A549 (cell line): ENCODE data around the gene SLC39A3. TPM values are rescaled to one million over a fixed set of nuclear protein-coding genes. Genes with fewer than 3 reads are reported as not detected.

Experiments used
- ATAC-seq, 2 experiments: fragments of 200-7000 bp in 1 of 2; fragments of >200 bp in 1 of 2; cut with Nextera tagmentation in 1 of 2; cut with Tn5 transposase in 1 of 2; 3 replicates each; pipeline versions ENCODE4 v1.8.0 to v1.9.1; 2018 to 2020; ENCODE audit warnings: mild to moderate bottlenecking in 1 of 2, moderate library complexity in 1 of 2
- CTCF ChIA-PET: fragments of 300-600 bp; sonication (Branson Sonifier 250); formaldehyde crosslinking; extraction: SDS; loops from one replicate; lab custom pipeline; 2021; ENCODE audit warnings: antibody characterized with exemption, inconsistent platforms; lab: Yijun Ruan, JAX
- POLR2A ChIA-PET: fragments of 350-600 bp; formaldehyde crosslinking; extraction: SDS; loops from one replicate; lab custom pipeline; 2021; ENCODE audit warnings: antibody characterized with exemption, inconsistent platforms; lab: Yijun Ruan, JAX
- DNase-seq, 2 experiments: peaks; one replicate each; pipeline versions ENCODE4 v3.0.0 to v3.0.0-alpha.2; 2011 to 2016; ENCODE audit warnings: low read depth in 1 of 2, low spot score in 1 of 2
- FAIRE-seq: peaks from 2 replicates; lab custom pipeline; 2011; peaks lifted over from hg19 to GRCh38; lab: Jason Lieb, UNC
- H3K27ac ChIP-seq, 2 experiments: fragments of >200 bp; sonication (Bioruptor Twin); formaldehyde crosslinking; 3 replicates each; pipeline ENCODE4 v1.5.1; 2016 to 2017
- H3K4me1 ChIP-seq: fragments of >200 bp; sonication (Bioruptor Twin); formaldehyde crosslinking; 3 replicates; pipeline ENCODE4 v1.6.1; 2016
- H3K4me2 ChIP-seq: fragments of >200 bp; sonication (Bioruptor Twin); formaldehyde crosslinking; 3 replicates; pipeline ENCODE4 v1.6.1; 2016
- H3K4me3 ChIP-seq: fragments of >200 bp; sonication (Bioruptor Twin); formaldehyde crosslinking; 3 replicates; pipeline ENCODE4 v1.5.1; 2016
- H3K9me3 ChIP-seq: fragments of >200 bp; sonication (Bioruptor Twin); formaldehyde crosslinking; 3 replicates; pipeline ENCODE4 v1.6.1; 2016
- BHLHE40 ChIP-seq: IDR thresholded peaks from 2 replicates; pipeline ENCODE4 v1.6.1; 2012; ENCODE audit warnings: low read depth, low read length, inconsistent platforms
- CEBPB ChIP-seq, 2 experiments: fragments of >200 bp in 1 of 2; sonication (Bioruptor Twin) in 1 of 2; formaldehyde crosslinking in 1 of 2; IDR thresholded peaks; 2 replicates each; pipeline ENCODE4 v1.6.1; 2012 to 2016
- EHMT2 ChIP-seq: fragments of 200-600 bp; sonication (generic); IDR thresholded peaks from 2 replicates; pipeline ENCODE4 v1.6.1; 2016; ENCODE audit warnings: antibody characterized with exemption, low read depth, mild to moderate bottlenecking, moderate library complexity
- FOSB ChIP-seq: fragments of 250-450 bp; sonication (Bioruptor Pico); IDR thresholded peaks from 2 replicates; pipeline ENCODE4 v1.5.0; 2020; ENCODE audit warnings: mild to moderate bottlenecking, moderate library complexity
- GATA3 ChIP-seq: IDR thresholded peaks from 2 replicates; pipeline ENCODE4 v1.6.1; 2012; ENCODE audit warnings: borderline replicate concordance
- HOXB13 ChIP-seq: fragments of 250-450 bp; sonication (Bioruptor Pico); IDR thresholded peaks from 2 replicates; pipeline ENCODE4 v1.5.0; 2020; ENCODE audit warnings: low read depth, mild to moderate bottlenecking, moderate library complexity
- HOXB5 ChIP-seq: fragments of 250-450 bp; sonication (Bioruptor Pico); IDR thresholded peaks from 2 replicates; pipeline ENCODE4 v1.5.0; 2020; ENCODE audit warnings: mild to moderate bottlenecking, moderate library complexity
- KDM1A ChIP-seq: fragments of 200-600 bp; sonication (generic); IDR thresholded peaks from 2 replicates; pipeline ENCODE4 v1.6.1; 2016; ENCODE audit warnings: low read depth, mild to moderate bottlenecking
- MYC ChIP-seq: IDR thresholded peaks from 2 replicates; pipeline ENCODE4 v1.6.1; 2012; ENCODE audit warnings: mild to moderate bottlenecking, inconsistent platforms, low read length, improper control_type of control experiment, borderline replicate concordance
- POLR2A ChIP-seq: IDR thresholded peaks from 2 replicates; pipeline ENCODE4 v1.6.1; 2012; ENCODE audit warnings: mild to moderate bottlenecking, low read length
- RARB ChIP-seq: fragments of 250-450 bp; sonication (Bioruptor Pico); IDR thresholded peaks from 2 replicates; pipeline ENCODE4 v1.8.0; 2021; ENCODE audit warnings: mild to moderate bottlenecking, moderate library complexity
- WGBS: methylation state at CpG from one replicate; pipeline ENCODE4 v1.1.6; 2017; ENCODE audit errors: missing lambda C conversion rate; 5-methylcytosine and 5-hydroxymethylcytosine counted together
- polyA plus RNA-seq, 4 experiments: library from polyadenylated mRNA; depleted of rRNA in 3 of 4; stranded (reverse); fragments of >200 nt; fragmentation: RNase III in 1 of 4; extraction: RNeasy Plus Mini Kit Qiagen cat#74134 plus additional on column Dnase treatment in 1 of 4; gene quantifications; 2 replicates in 3 of 4; 3 replicates in 1 of 4; pipeline ENCODE4 v1.2.3, GENCODE V29; 2011 to 2017
- TF ChIP-seq, protein P1 (sequence below): IDR thresholded peaks from 2 replicates; pipeline ENCODE4 v1.6.1; 2012; ENCODE audit warnings: low read depth, borderline replicate concordance
- TF ChIP-seq, protein P2 (sequence below): fragments of 150-350 bp; IDR thresholded peaks from 2 replicates; pipeline ENCODE4 v1.6.1; 2014; ENCODE audit warnings: low read depth, mild to moderate bottlenecking, low read length
- TF ChIP-seq, protein P3 (sequence below): fragments of 200-600 bp; sonication (generic); IDR thresholded peaks from 2 replicates; pipeline ENCODE4 v1.6.1; 2016; ENCODE audit warnings: antibody characterized with exemption, mild to moderate bottlenecking, moderate library complexity
- TF ChIP-seq, protein P4 (sequence below): fragments of 250-450 bp; sonication (Bioruptor Pico); IDR thresholded peaks from 2 replicates; pipeline ENCODE4 v1.5.0; 2021; ENCODE audit warnings: mild to moderate bottlenecking, moderate library complexity, borderline replicate concordance
- TF ChIP-seq, protein P5 (sequence below): fragments of 450-650 bp; IDR thresholded peaks from 2 replicates; pipeline ENCODE4 v1.6.1; 2014; ENCODE audit warnings: antibody characterized with exemption
- TF ChIP-seq, protein P6 (sequence below): fragments of >200 bp; sonication (Bioruptor Twin); formaldehyde crosslinking; IDR thresholded peaks from 3 replicates; pipeline ENCODE4 v1.5.1; 2016
- TF ChIP-seq, protein P7 (sequence below): IDR thresholded peaks from 2 replicates; pipeline ENCODE4 v1.6.1; 2012

Gene SLC39A3
- polyA plus RNA-seq, 2 of the 4 experiments (the other 2 are of a cell fraction), result 28.3 to 29.6 TPM

DNA sequence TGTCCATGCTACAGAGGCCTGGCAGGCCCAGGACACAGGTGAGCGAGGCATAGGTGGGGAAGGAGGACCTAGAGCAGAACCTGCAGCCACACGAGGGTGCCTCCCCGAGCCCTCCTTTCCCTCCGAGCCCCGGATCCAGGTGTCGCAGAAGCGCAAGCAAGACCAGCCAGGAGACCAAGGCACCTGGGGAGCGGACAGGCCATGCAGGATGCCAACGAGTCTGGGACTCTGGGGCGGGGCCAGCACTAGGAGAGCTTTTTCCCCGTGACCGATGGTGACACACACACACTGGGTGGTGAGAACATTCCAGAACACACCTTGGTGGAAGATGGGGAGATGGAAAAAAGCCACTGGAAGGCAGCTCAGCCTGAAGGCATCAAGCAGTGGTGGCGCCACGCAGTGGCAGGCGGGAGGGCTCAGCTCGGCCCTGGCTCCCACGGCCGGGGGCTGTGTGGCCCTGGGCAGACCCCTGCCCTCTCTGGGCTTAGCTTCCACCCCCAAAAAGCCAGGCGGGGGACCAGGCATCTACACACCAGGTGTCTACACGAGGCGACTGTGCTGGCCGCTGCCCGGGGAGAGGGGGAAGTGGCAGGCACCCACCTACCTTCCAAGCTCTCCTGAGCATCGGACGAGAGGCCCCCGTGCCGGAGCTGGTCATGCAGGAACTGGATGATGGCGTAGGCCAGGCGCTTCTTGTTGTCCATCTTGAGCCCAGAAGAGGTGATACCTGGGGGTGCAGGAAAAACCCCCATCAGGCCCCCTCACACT is 28.7 kb upstream of the SLC39A3 start (continued):
- TF ChIP-seq, protein P1, sequence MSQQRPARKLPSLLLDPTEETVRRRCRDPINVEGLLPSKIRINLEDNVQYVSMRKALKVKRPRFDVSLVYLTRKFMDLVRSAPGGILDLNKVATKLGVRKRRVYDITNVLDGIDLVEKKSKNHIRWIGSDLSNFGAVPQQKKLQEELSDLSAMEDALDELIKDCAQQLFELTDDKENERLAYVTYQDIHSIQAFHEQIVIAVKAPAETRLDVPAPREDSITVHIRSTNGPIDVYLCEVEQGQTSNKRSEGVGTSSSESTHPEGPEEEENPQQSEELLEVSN, result no peak
- TF ChIP-seq HOXB13 (CRISPR knock-in tag) (no peak), HOXB5 (no peak), CEBPB (IDR thresholded peaks at IDR 0.05) (no peak), EHMT2 (no peak), FOSB (CRISPR knock-in tag) (no peak)
- TF ChIP-seq, protein P2, sequence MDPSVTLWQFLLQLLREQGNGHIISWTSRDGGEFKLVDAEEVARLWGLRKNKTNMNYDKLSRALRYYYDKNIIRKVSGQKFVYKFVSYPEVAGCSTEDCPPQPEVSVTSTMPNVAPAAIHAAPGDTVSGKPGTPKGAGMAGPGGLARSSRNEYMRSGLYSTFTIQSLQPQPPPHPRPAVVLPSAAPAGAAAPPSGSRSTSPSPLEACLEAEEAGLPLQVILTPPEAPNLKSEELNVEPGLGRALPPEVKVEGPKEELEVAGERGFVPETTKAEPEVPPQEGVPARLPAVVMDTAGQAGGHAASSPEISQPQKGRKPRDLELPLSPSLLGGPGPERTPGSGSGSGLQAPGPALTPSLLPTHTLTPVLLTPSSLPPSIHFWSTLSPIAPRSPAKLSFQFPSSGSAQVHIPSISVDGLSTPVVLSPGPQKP, result no peak
- TF ChIP-seq, protein P3, sequence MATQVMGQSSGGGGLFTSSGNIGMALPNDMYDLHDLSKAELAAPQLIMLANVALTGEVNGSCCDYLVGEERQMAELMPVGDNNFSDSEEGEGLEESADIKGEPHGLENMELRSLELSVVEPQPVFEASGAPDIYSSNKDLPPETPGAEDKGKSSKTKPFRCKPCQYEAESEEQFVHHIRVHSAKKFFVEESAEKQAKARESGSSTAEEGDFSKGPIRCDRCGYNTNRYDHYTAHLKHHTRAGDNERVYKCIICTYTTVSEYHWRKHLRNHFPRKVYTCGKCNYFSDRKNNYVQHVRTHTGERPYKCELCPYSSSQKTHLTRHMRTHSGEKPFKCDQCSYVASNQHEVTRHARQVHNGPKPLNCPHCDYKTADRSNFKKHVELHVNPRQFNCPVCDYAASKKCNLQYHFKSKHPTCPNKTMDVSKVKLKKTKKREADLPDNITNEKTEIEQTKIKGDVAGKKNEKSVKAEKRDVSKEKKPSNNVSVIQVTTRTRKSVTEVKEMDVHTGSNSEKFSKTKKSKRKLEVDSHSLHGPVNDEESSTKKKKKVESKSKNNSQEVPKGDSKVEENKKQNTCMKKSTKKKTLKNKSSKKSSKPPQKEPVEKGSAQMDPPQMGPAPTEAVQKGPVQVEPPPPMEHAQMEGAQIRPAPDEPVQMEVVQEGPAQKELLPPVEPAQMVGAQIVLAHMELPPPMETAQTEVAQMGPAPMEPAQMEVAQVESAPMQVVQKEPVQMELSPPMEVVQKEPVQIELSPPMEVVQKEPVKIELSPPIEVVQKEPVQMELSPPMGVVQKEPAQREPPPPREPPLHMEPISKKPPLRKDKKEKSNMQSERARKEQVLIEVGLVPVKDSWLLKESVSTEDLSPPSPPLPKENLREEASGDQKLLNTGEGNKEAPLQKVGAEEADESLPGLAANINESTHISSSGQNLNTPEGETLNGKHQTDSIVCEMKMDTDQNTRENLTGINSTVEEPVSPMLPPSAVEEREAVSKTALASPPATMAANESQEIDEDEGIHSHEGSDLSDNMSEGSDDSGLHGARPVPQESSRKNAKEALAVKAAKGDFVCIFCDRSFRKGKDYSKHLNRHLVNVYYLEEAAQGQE, result no peak

DNA sequence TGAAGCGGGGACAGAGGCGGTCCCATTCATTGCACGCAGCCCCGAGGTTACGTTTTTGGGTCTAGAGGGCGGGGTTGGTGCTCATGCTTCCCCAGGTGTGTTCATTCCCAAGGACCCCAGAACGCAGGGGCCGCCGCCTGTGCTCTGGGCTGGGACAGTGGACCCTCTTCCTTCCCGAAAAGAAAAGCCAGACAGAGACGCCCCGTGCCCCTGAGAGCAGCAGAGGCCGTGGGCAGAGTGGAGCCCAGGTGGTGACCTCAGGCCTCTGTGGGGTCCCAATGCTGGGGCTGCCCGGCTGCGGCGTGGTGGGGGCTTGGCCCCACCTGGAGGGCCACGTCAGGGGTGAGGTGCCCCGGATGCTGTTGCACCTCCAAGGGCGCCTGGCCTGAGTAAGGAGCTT is 27.9 kb upstream of the SLC39A3 start:
- FAIRE-seq (no peak), DNase-seq (no peak), ATAC-seq (no peak)
- no peak overlapping the region for H3K4me3 ChIP-seq
- H3K4me1 ChIP-seq, result no peaks in the 10 kb centered on the region
- 97% methylated on average over 10 of the region's 19 CpGs for WGBS
- H3K4me2 ChIP-seq, result no peak overlapping the region
- no peaks in the 10 kb centered on the region for H3K9me3 ChIP-seq
- H3K27ac ChIP-seq, result no peak overlapping the region
- ChIA-PET POLR2A (no interaction called here), CTCF (no interaction called here)
- TF ChIP-seq CEBPB (IDR thresholded peaks at IDR 0.05), result no peak
- TF ChIP-seq, protein P4, sequence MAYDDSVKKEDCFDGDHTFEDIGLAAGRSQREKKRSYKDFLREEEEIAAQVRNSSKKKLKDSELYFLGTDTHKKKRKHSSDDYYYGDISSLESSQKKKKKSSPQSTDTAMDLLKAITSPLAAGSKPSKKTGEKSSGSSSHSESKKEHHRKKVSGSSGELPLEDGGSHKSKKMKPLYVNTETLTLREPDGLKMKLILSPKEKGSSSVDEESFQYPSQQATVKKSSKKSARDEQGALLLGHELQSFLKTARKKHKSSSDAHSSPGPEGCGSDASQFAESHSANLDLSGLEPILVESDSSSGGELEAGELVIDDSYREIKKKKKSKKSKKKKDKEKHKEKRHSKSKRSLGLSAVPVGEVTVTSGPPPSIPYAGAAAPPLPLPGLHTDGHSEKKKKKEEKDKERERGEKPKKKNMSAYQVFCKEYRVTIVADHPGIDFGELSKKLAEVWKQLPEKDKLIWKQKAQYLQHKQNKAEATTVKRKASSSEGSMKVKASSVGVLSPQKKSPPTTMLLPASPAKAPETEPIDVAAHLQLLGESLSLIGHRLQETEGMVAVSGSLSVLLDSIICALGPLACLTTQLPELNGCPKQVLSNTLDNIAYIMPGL, result no peak

DNA sequence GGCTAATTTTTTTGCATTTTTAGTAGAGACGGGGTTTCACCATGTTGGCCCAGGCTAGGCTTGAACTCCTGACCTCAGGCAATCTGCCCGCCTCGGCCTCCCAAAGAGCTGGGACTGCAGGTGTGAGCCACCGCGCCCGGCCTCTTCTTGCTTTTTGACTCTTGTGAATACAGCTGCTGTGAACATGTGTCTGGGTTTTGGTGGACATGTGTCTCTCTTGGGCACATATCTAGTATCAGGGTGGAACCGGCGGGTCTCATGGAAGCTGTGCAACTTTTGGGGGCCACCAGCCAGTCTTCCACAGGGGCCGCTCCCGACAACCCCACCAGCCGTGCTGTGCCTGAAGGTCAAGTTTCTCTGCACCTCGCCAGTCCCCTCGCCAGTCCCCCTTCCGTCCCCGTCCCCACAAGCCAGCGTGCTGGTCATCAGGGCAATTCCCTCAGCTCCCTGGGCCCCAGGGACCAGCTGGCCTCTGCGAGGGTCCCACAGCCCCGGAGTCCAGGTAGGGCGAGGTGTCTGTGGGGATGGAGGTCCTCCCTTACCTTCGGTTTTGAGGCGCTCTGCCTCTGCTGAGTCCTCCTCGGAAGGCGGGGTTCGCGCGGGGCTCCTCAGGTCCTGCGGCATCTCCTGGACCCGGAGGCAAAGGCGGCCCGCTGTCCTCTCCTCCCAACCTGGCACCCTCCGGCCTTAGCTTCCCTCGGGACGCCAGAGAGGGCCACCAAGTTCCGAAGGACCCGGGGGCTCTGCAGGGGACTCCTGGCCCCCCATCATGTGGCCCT is 27.0 kb upstream of the SLC39A3 start:
- H3K4me1 ChIP-seq, result no peaks in the 10 kb centered on the region
- FAIRE-seq, result no peak
- ChIA-PET CTCF (interaction anchor here (0.8 to 1.5 kb wide), 2 partner anchors 17 to 50 kb away, joined by 3 read pairs; no protein-coding TSS in a partner anchor), POLR2A (no interaction called here)
- DNase-seq, result no peak
- WGBS, result 96% methylated on average over 26 of the region's 35 CpGs
- H3K4me2 ChIP-seq, result no peak overlapping the region
- ATAC-seq, result no peak
- no peak overlapping the region for H3K27ac ChIP-seq
- H3K4me3 ChIP-seq, result no peak overlapping the region
- H3K9me3 ChIP-seq, result no peaks in the 10 kb centered on the region
- TF ChIP-seq, protein P1, result no peak
- TF ChIP-seq HOXB13 (CRISPR knock-in tag) (no peak), GATA3 (no peak), KDM1A (no peak), BHLHE40 (no peak), POLR2A (no peak), RARB (CRISPR knock-in tag) (no peak), MYC (no peak)
- TF ChIP-seq, protein P5, sequence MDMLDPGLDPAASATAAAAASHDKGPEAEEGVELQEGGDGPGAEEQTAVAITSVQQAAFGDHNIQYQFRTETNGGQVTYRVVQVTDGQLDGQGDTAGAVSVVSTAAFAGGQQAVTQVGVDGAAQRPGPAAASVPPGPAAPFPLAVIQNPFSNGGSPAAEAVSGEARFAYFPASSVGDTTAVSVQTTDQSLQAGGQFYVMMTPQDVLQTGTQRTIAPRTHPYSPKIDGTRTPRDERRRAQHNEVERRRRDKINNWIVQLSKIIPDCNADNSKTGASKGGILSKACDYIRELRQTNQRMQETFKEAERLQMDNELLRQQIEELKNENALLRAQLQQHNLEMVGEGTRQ, result no peak
- TF ChIP-seq, protein P6, sequence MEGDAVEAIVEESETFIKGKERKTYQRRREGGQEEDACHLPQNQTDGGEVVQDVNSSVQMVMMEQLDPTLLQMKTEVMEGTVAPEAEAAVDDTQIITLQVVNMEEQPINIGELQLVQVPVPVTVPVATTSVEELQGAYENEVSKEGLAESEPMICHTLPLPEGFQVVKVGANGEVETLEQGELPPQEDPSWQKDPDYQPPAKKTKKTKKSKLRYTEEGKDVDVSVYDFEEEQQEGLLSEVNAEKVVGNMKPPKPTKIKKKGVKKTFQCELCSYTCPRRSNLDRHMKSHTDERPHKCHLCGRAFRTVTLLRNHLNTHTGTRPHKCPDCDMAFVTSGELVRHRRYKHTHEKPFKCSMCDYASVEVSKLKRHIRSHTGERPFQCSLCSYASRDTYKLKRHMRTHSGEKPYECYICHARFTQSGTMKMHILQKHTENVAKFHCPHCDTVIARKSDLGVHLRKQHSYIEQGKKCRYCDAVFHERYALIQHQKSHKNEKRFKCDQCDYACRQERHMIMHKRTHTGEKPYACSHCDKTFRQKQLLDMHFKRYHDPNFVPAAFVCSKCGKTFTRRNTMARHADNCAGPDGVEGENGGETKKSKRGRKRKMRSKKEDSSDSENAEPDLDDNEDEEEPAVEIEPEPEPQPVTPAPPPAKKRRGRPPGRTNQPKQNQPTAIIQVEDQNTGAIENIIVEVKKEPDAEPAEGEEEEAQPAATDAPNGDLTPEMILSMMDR, result no peak
- TF ChIP-seq, protein P7, sequence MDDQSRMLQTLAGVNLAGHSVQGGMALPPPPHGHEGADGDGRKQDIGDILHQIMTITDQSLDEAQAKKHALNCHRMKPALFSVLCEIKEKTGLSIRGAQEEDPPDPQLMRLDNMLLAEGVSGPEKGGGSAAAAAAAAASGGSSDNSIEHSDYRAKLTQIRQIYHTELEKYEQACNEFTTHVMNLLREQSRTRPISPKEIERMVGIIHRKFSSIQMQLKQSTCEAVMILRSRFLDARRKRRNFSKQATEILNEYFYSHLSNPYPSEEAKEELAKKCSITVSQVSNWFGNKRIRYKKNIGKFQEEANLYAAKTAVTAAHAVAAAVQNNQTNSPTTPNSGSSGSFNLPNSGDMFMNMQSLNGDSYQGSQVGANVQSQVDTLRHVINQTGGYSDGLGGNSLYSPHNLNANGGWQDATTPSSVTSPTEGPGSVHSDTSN, result no peak
